Neural progenitor cell (in vitro differentiated cells): Measurements from ENCODE around the gene KLHDC7B.

Experiments
- EZH2 ChIP-seq: fragments of 200-600 bp; sonication (generic); IDR thresholded peaks from 2 replicates; pipeline ENCODE4 v1.6.1; 2017; ENCODE audit warnings: antibody characterized with exemption, mild to moderate bottlenecking, moderate library complexity
- TF ChIP-seq, protein P1 (sequence below): fragments of 200-600 bp; sonication (generic); IDR thresholded peaks from 2 replicates; pipeline ENCODE4 v1.5.1; 2017; ENCODE audit warnings: antibody characterized with exemption, mild to moderate bottlenecking

DNA sequence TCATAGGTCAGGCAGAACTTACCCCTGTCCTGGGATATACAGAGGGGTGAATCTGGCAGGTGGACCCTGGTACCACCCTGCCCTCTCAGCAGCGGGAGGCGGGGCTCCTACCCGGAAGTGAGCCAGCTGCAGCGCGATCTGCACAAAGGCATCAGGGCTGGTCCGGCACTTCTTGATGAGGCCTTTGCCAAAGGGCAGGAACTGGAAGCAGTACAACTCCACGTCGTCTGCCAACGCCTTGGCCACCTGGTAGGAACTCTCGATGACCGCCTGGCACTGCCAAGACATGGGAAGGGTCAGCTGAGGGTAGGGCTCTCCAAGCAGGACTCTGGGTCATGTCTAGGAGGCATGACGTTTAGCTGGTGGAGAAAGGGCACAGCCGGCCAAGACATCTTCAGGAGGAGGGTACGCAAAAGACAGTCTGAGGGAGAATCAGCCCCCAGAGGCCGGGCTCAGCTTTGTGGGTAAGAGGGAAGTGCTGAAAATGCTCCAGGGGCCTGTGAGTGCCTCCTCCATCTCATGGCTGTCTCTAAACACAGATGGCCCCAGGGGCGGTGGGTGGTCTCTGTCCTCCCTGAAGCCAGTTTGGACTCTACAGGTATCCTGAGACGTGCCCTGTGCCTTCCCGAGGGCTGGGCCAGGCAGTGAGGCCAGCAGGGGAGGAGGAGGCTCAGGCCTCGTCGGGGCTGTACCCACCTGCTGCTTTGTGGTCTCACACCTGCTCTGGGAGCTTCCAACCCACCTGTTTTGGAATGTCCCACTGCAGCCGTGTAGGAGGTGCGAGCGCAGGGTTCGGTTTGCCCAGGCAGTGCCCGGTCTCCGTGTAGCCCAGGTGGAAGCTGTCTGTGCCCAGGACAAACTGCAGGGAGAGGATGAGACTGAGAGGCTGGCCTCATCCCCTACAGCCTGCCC is 25.8 kb downstream of the KLHDC7B start:
- TF ChIP-seq, protein P1, sequence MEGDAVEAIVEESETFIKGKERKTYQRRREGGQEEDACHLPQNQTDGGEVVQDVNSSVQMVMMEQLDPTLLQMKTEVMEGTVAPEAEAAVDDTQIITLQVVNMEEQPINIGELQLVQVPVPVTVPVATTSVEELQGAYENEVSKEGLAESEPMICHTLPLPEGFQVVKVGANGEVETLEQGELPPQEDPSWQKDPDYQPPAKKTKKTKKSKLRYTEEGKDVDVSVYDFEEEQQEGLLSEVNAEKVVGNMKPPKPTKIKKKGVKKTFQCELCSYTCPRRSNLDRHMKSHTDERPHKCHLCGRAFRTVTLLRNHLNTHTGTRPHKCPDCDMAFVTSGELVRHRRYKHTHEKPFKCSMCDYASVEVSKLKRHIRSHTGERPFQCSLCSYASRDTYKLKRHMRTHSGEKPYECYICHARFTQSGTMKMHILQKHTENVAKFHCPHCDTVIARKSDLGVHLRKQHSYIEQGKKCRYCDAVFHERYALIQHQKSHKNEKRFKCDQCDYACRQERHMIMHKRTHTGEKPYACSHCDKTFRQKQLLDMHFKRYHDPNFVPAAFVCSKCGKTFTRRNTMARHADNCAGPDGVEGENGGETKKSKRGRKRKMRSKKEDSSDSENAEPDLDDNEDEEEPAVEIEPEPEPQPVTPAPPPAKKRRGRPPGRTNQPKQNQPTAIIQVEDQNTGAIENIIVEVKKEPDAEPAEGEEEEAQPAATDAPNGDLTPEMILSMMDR: no peak
- TF ChIP-seq EZH2: no peak
